Left lung (tissue), 10 donors: ENCODE data around the gene SLC15A1. TPM values are rescaled to one million over a fixed set of nuclear protein-coding genes. Genes with fewer than 3 reads are reported as not detected.

Source experiments
- ATAC-seq: fragments of 200-7000 bp; cut with Tn5 transposase; one replicate; pipeline ENCODE4 v1.9.1; 2020; ENCODE audit warnings: moderate library complexity
- DNase-seq, 4 donors: peaks; one replicate each; pipeline ENCODE4 v3.0.0-alpha.2; 2013 to 2020
- H3K27ac ChIP-seq, 2 donors: fragments of 200-600 bp; sonication (generic) in 1 of 2; one replicate each; pipeline versions ENCODE4 v1.5.0 to v1.8.0; 2020 to 2021
- H3K27me3 ChIP-seq, 2 donors: fragments of 200-600 bp; sonication (generic) in 1 of 2; one replicate each; pipeline versions ENCODE4 v1.5.0 to v1.8.0; 2020 to 2021
- H3K36me3 ChIP-seq, 2 donors: fragments of 200-600 bp; sonication (generic) in 1 of 2; one replicate each; pipeline versions ENCODE4 v1.5.0 to v1.8.0; 2020 to 2021
- H3K4me1 ChIP-seq, 2 donors: fragments of 200-600 bp; one replicate each; pipeline ENCODE4 v1.8.0; 2021
- H3K4me3 ChIP-seq, 2 donors: fragments of 200-600 bp; sonication (generic) in 1 of 2; one replicate each; pipeline versions ENCODE4 v1.5.0 to v1.8.0; 2020 to 2021; ENCODE audit warnings: mild to moderate bottlenecking in 1 of 2
- H3K9me3 ChIP-seq, 2 donors: fragments of 200-600 bp; sonication (generic) in 1 of 2; one replicate each; pipeline versions ENCODE4 v1.5.0 to v1.8.0; 2020 to 2021
- CTCF ChIP-seq, 2 donors: fragments of 200-600 bp; sonication (generic) in 1 of 2; IDR thresholded peaks; one replicate each; pipeline versions ENCODE4 v1.5.0 to v1.8.0; 2021; ENCODE audit warnings: antibody characterized with exemption in 2 of 2
- intact Hi-C, 2 donors: fragments of 100-400 bp; cut with DNase I; formaldehyde crosslinking; loops; one replicate each; pipeline versions ENCODE4 v1.11.2 to v1.14.2; 2022
- polyA plus RNA-seq, 6 donors: library from polyadenylated mRNA; unstranded; fragments of 120-200 nt; gene quantifications; one replicate each; pipeline ENCODE4 v1.2.1, GENCODE V29; 2013; ENCODE audit not compliant: insufficient read length in 6 of 6
- total RNA-seq, 2 donors: library from RNA; stranded (reverse); fragmentation: NEBNext Ultra II Directional; extraction: Animal tissue kit (Norgen Biotek cat#: 25700); gene quantifications; one replicate each; pipeline ENCODE4 v1.2.1, GENCODE V29; 2021
- donor health status: DM: no; HTN: yes; CAD: no.
- donor health status: DM: no; HTN: no; CAD: no.

Gene SLC15A1
- total and polyA plus RNA-seq, 8 donors = 0.61 to 0.94 (median 0.80) TPM; not detected in 2

DNA sequence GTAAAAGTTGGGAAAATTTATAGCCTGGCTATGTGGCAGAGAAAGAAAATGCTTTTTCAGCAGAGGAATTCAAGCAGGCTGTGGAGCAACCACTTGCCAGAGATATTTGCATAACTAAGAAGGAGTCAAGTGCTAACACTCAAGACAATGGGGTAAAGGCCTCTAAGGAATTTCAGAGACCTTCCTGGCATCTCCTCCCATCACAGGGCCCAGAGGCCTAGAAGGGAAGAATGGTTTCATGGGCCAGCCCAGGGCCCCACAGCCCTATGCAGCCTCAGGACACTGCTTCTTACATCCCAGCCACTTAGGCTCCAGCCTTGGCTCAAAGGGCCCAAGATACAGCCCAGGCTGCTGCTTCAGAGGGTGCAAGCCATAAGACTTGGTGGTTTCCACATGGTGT, 14.3 kb downstream of the SLC15A1 start:
- ATAC-seq (no peak), DNase-seq (no peak)
- H3K27me3 ChIP-seq = no peaks in the 10 kb centered on the region
- H3K9me3 ChIP-seq = peaks cover 0 to 20% of the 10 kb centered on the region in 2 donors
- intact Hi-C loops = no loop called here
- no peaks in the 10 kb centered on the region for H3K4me1 ChIP-seq
- no peak overlapping the region for H3K4me3 ChIP-seq
- no peak for TF ChIP-seq CTCF (IDR thresholded peaks at IDR 0.05)
- H3K36me3 ChIP-seq = no peaks in the 10 kb centered on the region
- H3K27ac ChIP-seq = no peak overlapping the region

DNA sequence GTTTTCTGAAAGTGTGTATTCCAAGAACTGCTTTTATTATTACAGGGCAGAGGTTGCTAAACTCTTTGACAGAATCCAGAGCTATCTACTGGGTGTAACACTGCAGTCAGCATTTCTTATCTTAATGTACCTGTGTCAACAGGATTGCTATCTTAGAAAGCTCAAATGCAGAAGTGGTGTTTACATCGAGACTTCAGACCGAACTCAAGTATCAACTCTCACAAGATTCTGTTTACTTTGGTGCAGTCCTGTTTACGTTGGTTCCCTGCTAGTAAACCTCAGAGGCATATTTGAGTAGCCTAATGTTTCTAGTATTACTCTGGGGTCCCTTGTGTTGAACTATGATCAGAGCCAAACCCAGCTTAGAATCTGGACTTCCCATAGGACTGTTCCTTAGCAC, 20.5 kb downstream of the SLC15A1 start:
- H3K4me1 ChIP-seq = no peaks in the 10 kb centered on the region
- peaks cover 0 to 2% of the 10 kb centered on the region in 2 donors for H3K9me3 ChIP-seq
- no peak for TF ChIP-seq CTCF (IDR thresholded peaks at IDR 0.05)
- no peaks in the 10 kb centered on the region for H3K36me3 ChIP-seq
- DNase-seq (no peak), ATAC-seq (peak; percentile 45)
- H3K27ac ChIP-seq = no peak overlapping the region
- intact Hi-C loops = no loop called here
- no peaks in the 10 kb centered on the region for H3K27me3 ChIP-seq
- H3K4me3 ChIP-seq = no peak overlapping the region

GRCh38 chr13:98731038-98731437, 21.4 kb downstream of the SLC15A1 start:
- no peak for ATAC-seq
- Histone ChIP-seq H3K4me3 (no peak overlapping the region), H3K9me3 (no peaks in the 10 kb centered on the region), H3K27me3 (no peaks in the 10 kb centered on the region), H3K36me3 (no peaks in the 10 kb centered on the region), H3K4me1 (no peaks in the 10 kb centered on the region), H3K27ac (no peak overlapping the region)
- TF ChIP-seq CTCF (IDR thresholded peaks at IDR 0.05) = no peak
- no peak for DNase-seq
- intact Hi-C loops = no loop called here

- H3K9me3 ChIP-seq = no peaks in the 10 kb centered on the region
- H3K27ac ChIP-seq = no peak overlapping the region
- ATAC-seq = no peak
- no peak overlapping the region for H3K4me3 ChIP-seq
- no peaks in the 10 kb centered on the region for H3K4me1 ChIP-seq
- TF ChIP-seq CTCF (IDR thresholded peaks at IDR 0.05) = no peak
- intact Hi-C loops = no loop called here
- no peaks in the 10 kb centered on the region for H3K27me3 ChIP-seq
- no peaks in the 10 kb centered on the region for H3K36me3 ChIP-seq
- DNase-seq = no peak
Observed at GRCh38 chr13:98730441-98730840, 22.0 kb downstream of the SLC15A1 start.

DNA sequence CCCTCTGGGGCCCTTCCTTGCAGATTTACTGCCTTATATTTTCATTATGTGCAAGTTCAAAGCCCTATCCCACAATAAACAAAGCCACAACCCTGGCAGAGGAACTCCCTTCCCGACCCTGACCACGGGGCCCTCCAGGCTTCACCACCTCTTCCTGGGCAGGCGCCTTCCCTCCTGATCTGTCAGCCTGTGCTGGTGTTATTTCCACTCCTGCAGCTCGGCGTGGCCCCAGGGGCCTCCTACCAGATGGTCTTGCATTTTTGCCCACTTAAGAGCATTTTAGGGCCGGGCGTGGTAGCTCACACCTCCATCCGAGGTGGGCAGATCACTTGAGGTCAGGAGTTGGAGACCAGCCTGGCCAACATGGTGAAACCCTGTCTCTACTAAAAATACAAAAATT, 22.8 kb downstream of the SLC15A1 start:
- Histone ChIP-seq H3K27me3 (no peaks in the 10 kb centered on the region), H3K4me1 (no peaks in the 10 kb centered on the region), H3K36me3 (no peaks in the 10 kb centered on the region), H3K27ac (no peak overlapping the region), H3K4me3 (no peak overlapping the region), H3K9me3 (no peaks in the 10 kb centered on the region)
- intact Hi-C loops = no loop called here
- DNase-seq (no peak), ATAC-seq (no peak)
- no peak for TF ChIP-seq CTCF (IDR thresholded peaks at IDR 0.05)
